IMR-90 (cell line): ENCODE measurements around the gene GNGT1. TPM values are rescaled to one million over a fixed set of nuclear protein-coding genes. Genes with fewer than 3 reads are reported as not detected.

Source experiments
- ATAC-seq: fragments of 200-7000 bp; cut with Tn5 transposase; 2 replicates; pipeline ENCODE4 v1.9.1; 2020; ENCODE audit warnings: low read depth, mild to moderate bottlenecking, moderate library complexity
- BruUV-seq: library from RNA; stranded (reverse); fragments of 400-500 nt; replicated peaks from 2 replicates; lab custom pipeline; 2021; lab: Mats Ljungman, UMichigan
- CTCF ChIA-PET: fragments of 300-600 bp; formaldehyde crosslinking; extraction: SDS; loops from one replicate; lab custom pipeline; 2021; ENCODE audit warnings: antibody characterized with exemption; lab: Yijun Ruan, JAX
- POLR2A ChIA-PET: fragments of 300-600 bp; sonication (Branson Sonifier 250); formaldehyde crosslinking; loops from one replicate; lab custom pipeline; 2022; ENCODE audit warnings: antibody characterized with exemption; ENCODE audit not compliant: unreplicated experiment; lab: Charles Lee
- DNase-seq: peaks from one replicate; pipeline ENCODE4 v3.0.0; 2013
- H2AFZ ChIP-seq: replicated peaks from 2 replicates; pipeline ENCODE3; 2013; ENCODE audit warnings: low read length, mild to moderate bottlenecking; ENCODE audit not compliant: poor library complexity
- H2AK5ac ChIP-seq: 2 replicates; pipeline ENCODE4 v1.6.1; 2013; ENCODE audit warnings: low read depth, low read length, inconsistent platforms
- H2AK9ac ChIP-seq: replicated peaks from 2 replicates; pipeline ENCODE3; 2013; ENCODE audit warnings: mild to moderate bottlenecking, low read depth, low read length, moderate library complexity; ENCODE audit not compliant: poor library complexity
- H2BK120ac ChIP-seq: 2 replicates; pipeline ENCODE4 v1.6.1; 2013; ENCODE audit warnings: low read depth, low read length, inconsistent platforms
- H2BK15ac ChIP-seq: 3 replicates; pipeline ENCODE4 v1.6.1; 2013; ENCODE audit warnings: low read depth, low read length, inconsistent platforms
- H2BK20ac ChIP-seq: 2 replicates; pipeline ENCODE4 v1.6.1; 2013; ENCODE audit warnings: low read depth, mild to moderate bottlenecking, inconsistent platforms, low read length, moderate library complexity
- H2BK5ac ChIP-seq: 2 replicates; pipeline ENCODE4 v1.6.1; 2013; ENCODE audit warnings: mild to moderate bottlenecking, low read depth, low read length, inconsistent platforms; ENCODE audit not compliant: poor library complexity, severe bottlenecking
- H3K14ac ChIP-seq: replicated peaks from 2 replicates; pipeline ENCODE4 v1.6.1; 2013; ENCODE audit warnings: low read depth, low read length, inconsistent platforms
- H3K18ac ChIP-seq: 2 replicates; pipeline ENCODE4 v1.6.1; 2013; ENCODE audit warnings: low read depth, low read length, control low read depth
- H3K23ac ChIP-seq: 2 replicates; pipeline ENCODE4 v1.6.1; 2013; ENCODE audit warnings: low read depth, low read length, inconsistent platforms
- H3K27ac ChIP-seq: 2 replicates; pipeline ENCODE4 v1.5.1; 2013; ENCODE audit warnings: mild to moderate bottlenecking, control low read depth, low read length; ENCODE audit not compliant: insufficient read depth
- H3K27me3 ChIP-seq: 2 replicates; pipeline ENCODE4 v1.6.1; 2013; ENCODE audit warnings: low read length; ENCODE audit not compliant: control insufficient read depth, insufficient read depth
- H3K36me3 ChIP-seq: 2 replicates; pipeline ENCODE4 v1.6.1; 2013; ENCODE audit warnings: low read length, mixed read lengths; ENCODE audit not compliant: control insufficient read depth, insufficient read depth
- H3K4ac ChIP-seq: 2 replicates; pipeline ENCODE4 v1.6.1; 2013; ENCODE audit warnings: low read depth, low read length, inconsistent platforms
- H3K4me1 ChIP-seq: 2 replicates; pipeline ENCODE4 v1.6.1; 2013; ENCODE audit warnings: low read length, mixed read lengths; ENCODE audit not compliant: control insufficient read depth, insufficient read depth
- H3K4me2 ChIP-seq: 2 replicates; pipeline ENCODE4 v1.6.1; 2013; ENCODE audit warnings: low read depth, mild to moderate bottlenecking, control low read depth, low read length, moderate library complexity
- H3K4me3 ChIP-seq: 2 replicates; pipeline ENCODE4 v1.5.1; 2013; ENCODE audit warnings: low read depth, mild to moderate bottlenecking, control low read depth, low read length, moderate library complexity; ENCODE audit not compliant: insufficient read depth
- H3K56ac ChIP-seq: 2 replicates; pipeline ENCODE4 v1.6.1; 2013; ENCODE audit warnings: low read length, inconsistent platforms; ENCODE audit not compliant: insufficient read depth; ENCODE audit errors: extremely low read depth
- H3K79me1 ChIP-seq, 2 experiments: 2 replicates each; pipeline ENCODE4 v1.6.1; 2013; ENCODE audit warnings: low read length in 2 of 2, inconsistent platforms in 1 of 2, low read depth in 1 of 2
- H3K9ac ChIP-seq: 2 replicates; pipeline ENCODE4 v1.6.1; 2013; ENCODE audit warnings: low read depth, low read length, control low read depth
- H3K9me1 ChIP-seq: 2 replicates; pipeline ENCODE4 v1.6.1; 2013; ENCODE audit warnings: low read length, inconsistent platforms; ENCODE audit not compliant: insufficient read depth
- H3K9me3 ChIP-seq: 2 replicates; pipeline ENCODE4 v1.6.1; 2013; ENCODE audit warnings: low read length; ENCODE audit not compliant: control insufficient read depth, insufficient read depth
- H4K20me1 ChIP-seq: 2 replicates; pipeline ENCODE4 v1.6.1; 2013; ENCODE audit warnings: low read length, inconsistent platforms; ENCODE audit not compliant: insufficient read depth
- H4K5ac ChIP-seq: 2 replicates; pipeline ENCODE4 v1.6.1; 2013; ENCODE audit warnings: mild to moderate bottlenecking, low read depth, low read length, control low read depth
- H4K8ac ChIP-seq, 2 experiments: 2 replicates each; pipeline ENCODE4 v1.6.1; 2013; ENCODE audit warnings: low read depth in 2 of 2, low read length in 2 of 2, control low read depth in 1 of 2, inconsistent platforms in 1 of 2
- H4K91ac ChIP-seq: 2 replicates; pipeline ENCODE4 v1.6.1; 2013; ENCODE audit warnings: low read depth, low read length, inconsistent platforms; ENCODE audit not compliant: insufficient read depth
- MAFK ChIP-seq: IDR thresholded peaks from 2 replicates; pipeline ENCODE4 v1.6.1; 2012; ENCODE audit warnings: low read depth, low read length, improper control_type of control experiment
- NFE2L2 ChIP-seq: fragments of 150-350 bp; IDR thresholded peaks from 2 replicates; pipeline ENCODE4 v1.6.1; 2016; ENCODE audit warnings: low read depth, mild to moderate bottlenecking, low read length
- RAD21 ChIP-seq: IDR thresholded peaks from 2 replicates; pipeline ENCODE4 v1.6.1; 2012; ENCODE audit warnings: low read length, improper control_type of control experiment
- WGBS, 2 experiments: methylation state at CpG; one replicate each; pipeline versions ENCODE4 v1.1.5 to v1.1.7; 2013; ENCODE audit warnings: missing lambda C conversion rate in 2 of 2; ENCODE audit not compliant: insufficient read length in 1 of 2; ENCODE audit errors: extremely low coverage in 2 of 2; 5-methylcytosine and 5-hydroxymethylcytosine counted together
- dilution Hi-C: fragments of 300-500 bp; cut with HindIII; formaldehyde crosslinking; loops from one replicate; pipeline ENCODE4 v1.14.3; 2018; ENCODE audit warnings: low sequenced_read_pairs; ENCODE audit not compliant: unreplicated experiment
- in situ Hi-C: fragments of 300-500 bp; cut with MboI; formaldehyde crosslinking; loops from 3 replicates; pipeline ENCODE4 v1.14.3; 2019; ENCODE audit warnings: low sequenced_read_pairs, inconsistent platforms, mixed read lengths
- intact Hi-C: fragments of 100-400 bp; cut with micrococcal nuclease; formaldehyde crosslinking; loops from 2 replicates; pipeline ENCODE4 v1.10.0; 2022
- polyA plus RNA-seq, 3 experiments: library from polyadenylated mRNA; depleted of rRNA; stranded (reverse); fragments of >200 nt; gene quantifications; 2 replicates each; pipeline ENCODE4 v1.2.3, GENCODE V29; 2012; ENCODE audit warnings: low replicate concordance in 1 of 3
- total RNA-seq: library from RNA; depleted of rRNA; stranded (reverse); fragments of >200 nt; gene quantifications from 2 replicates; pipeline ENCODE4 v1.2.3, GENCODE V29; 2012

Gene GNGT1
- total and polyA plus RNA-seq, 2 of the 4 experiments (the other 2 are of a cell fraction) = not detected

DNA sequence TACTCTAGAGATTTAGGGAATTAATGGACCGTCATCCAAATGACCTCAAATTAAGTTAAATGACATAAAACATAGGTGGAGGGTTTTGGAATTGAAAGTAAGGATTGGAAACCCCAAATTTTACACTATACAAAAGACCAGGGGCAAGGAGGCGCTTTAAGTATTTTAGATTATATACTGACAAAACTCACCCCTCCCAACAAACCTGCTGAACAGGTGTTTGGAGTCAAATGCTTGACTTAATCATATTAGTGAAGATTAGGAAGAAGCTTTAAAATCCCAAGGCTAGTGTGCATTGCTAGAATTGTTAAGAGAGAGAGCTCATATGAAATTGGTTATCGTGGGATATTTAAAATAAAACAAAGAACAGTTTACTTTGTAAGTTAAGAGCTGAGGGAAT is at the start of gene GNGT1 (continued):
- TF ChIP-seq NFE2L2 = no peak
- TF ChIP-seq MAFK = no peak

DNA sequence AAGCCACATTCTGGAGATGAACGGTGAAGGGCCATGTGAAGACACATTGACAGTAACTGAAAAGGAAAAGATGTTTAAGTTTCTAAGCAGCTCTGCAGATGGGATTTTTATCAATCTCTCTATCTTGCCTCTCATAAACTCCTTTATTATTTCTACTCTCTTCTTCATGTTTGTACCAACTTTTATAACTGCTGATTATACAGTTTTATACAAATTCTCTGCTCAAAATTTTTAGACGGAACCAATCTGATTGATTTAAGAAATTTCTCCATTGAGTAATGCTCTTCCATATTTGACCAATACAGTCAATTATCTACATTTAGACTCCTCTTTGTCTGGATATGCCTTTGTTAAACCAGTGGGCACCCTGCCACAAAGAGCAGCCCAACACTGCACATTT is 47.5 kb upstream of the GNGT1 start:
- in situ Hi-C loops = no loop called here
- H3K27me3 ChIP-seq = no peaks in the 10 kb centered on the region
- H2BK5ac ChIP-seq = no peak overlapping the region
- H3K4me2 ChIP-seq = no peak overlapping the region
- H2BK15ac ChIP-seq = no peak overlapping the region
- dilution Hi-C loops = no loop called here
- DNase-seq = no peak
- H3K9ac ChIP-seq = no peak overlapping the region
- no peaks in the 10 kb centered on the region for H3K79me1 ChIP-seq
- no peak overlapping the region for H2BK120ac ChIP-seq
- ATAC-seq = no peak
- H3K18ac ChIP-seq = no peak overlapping the region
- H3K23ac ChIP-seq = no peak overlapping the region
- no peak overlapping the region for H4K8ac ChIP-seq
- no CpG with 5 or more reads among the region's 2 CpGs for WGBS, 2 experiments
- ChIA-PET POLR2A (no interaction called here), CTCF (no interaction called here)
- no peak overlapping the region for H2AFZ ChIP-seq
- no peaks in the 10 kb centered on the region for H3K9me1 ChIP-seq
- no peaks in the 10 kb centered on the region for H4K20me1 ChIP-seq
- no peak overlapping the region for H3K27ac ChIP-seq
- no peak overlapping the region for H4K91ac ChIP-seq
- peak; percentile 26 for TF ChIP-seq MAFK
- no peak for TF ChIP-seq RAD21
- no peaks in the 10 kb centered on the region for H3K4me1 ChIP-seq
- no peak overlapping the region for H3K4me3 ChIP-seq
- H3K36me3 ChIP-seq = no peaks in the 10 kb centered on the region
- no peak overlapping the region for H2BK20ac ChIP-seq
- no peak overlapping the region for H4K5ac ChIP-seq
- intact Hi-C loops = no loop called here
- H3K56ac ChIP-seq = no peak overlapping the region
- H2AK5ac ChIP-seq = no peak overlapping the region
- BruUV-seq = no TSS peak
- no peak overlapping the region for H3K14ac ChIP-seq
- H3K4ac ChIP-seq = no peak overlapping the region
- no peak overlapping the region for H2AK9ac ChIP-seq
- H3K9me3 ChIP-seq = no peaks in the 10 kb centered on the region
